ENCODE data around the gene ITGA1.
A peak's percentile ranks its signal among the peaks of the same experiment; 100 is the strongest.
"Not testable (repeated sequence)": the region's sequence is repeated elsewhere in the genome, so short reads cannot be mapped to it uniquely, and the experiment has no call there.

Gene ITGA1

DNA sequence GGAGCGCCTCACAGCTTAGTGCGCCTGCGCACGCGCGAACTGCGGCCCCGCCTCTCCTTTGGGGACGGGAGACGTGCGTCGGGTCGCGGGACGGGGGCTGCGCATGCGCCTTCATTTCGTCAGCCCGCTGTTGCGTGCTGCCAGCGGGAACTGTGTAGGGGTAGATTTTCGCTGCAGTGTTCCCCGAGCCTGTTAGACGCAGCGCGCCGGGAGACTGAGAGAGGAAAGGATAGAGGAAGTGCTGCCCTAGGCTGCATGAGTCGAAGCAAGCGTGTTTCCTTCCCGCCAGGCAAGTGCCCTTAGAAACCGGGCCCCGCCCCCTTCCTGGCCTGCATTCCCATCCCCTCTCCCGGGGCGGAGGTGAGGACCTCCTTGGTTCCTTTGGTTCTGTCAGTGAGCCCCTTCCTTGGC is 12.3 kb downstream of the ITGA1 start:
- FAIRE-seq (peak; percentile 99), DNase-seq (ENCODE audit: insufficient read length, low spot score) (peak; percentile 98)

DNA sequence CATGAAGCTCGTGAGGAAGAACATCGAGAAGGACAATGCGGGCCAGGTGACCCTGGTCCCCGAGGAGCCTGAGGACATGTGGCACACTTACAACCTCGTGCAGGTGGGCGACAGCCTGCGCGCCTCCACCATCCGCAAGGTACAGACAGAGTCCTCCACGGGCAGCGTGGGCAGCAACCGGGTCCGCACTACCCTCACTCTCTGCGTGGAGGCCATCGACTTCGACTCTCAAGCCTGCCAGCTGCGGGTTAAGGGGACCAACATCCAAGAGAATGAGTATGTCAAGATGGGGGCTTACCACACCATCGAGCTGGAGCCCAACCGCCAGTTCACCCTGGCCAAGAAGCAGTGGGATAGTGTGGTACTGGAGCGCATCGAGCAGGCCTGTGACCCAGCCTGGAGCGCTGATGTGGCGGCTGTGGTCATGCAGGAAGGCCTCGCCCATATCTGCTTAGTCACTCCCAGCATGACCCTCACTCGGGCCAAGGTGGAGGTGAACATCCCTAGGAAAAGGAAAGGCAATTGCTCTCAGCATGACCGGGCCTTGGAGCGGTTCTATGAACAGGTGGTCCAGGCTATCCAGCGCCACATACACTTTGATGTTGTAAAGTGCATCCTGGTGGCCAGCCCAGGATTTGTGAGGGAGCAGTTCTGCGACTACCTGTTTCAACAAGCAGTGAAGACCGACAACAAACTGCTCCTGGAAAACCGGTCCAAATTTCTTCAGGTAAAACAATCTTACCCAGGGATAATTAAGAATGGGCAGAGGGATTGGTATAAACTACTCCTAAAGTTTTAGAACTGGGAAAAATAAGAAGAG is 12.9 kb downstream of the ITGA1 start:
- FAIRE-seq: no peak
- DNase-seq (ENCODE audit: insufficient read length, low spot score): no peak

DNA sequence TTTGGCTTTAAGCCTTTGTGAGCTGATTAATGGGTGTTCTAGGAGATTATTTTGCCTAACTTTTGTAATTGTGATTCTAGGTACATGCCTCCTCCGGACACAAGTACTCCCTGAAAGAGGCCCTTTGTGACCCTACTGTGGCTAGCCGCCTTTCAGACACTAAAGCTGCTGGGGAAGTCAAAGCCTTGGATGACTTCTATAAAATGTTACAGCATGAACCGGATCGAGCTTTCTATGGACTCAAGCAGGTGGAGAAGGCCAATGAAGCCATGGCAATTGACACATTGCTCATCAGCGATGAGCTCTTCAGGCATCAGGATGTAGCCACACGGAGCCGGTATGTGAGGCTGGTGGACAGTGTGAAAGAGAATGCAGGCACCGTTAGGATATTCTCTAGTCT is 13.6 kb downstream of the ITGA1 start:
- DNase-seq (ENCODE audit: insufficient read length, low spot score) (no peak), FAIRE-seq (peak; percentile 70)

DNA sequence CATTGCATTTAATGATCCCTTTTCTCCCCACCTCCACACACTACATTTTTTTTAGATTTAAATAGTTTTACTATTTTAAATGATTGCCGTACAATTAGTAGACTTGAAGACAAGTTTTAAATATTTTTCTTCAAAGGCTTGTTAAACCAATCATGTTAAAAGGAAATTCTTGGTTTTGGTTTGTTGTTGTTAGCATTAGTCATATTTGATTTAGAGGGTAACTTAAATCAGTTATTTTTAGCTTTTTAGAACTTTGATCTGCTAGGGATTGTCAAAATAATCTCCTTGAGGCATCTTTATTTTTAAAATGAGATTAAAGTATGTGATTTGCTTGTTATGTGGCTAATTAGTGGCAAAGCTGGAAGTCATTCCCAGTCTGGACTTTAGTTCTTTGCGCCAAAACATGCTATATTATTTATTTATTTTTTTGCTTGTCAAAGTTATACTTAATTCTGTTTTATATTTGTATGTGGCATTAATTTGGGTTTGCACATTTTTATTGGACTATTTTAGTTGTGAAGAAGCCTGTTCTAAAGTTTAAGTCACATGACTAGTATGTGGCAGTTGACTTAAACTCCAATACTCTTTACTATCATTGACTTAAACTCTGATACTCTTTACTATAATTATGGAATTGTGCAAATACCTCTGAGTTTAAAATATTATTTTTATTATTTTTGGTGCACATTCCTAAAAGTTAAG is 14.7 kb downstream of the ITGA1 start:
- DNase-seq (ENCODE audit: insufficient read length, low spot score) (no peak), FAIRE-seq (no peak)

DNA sequence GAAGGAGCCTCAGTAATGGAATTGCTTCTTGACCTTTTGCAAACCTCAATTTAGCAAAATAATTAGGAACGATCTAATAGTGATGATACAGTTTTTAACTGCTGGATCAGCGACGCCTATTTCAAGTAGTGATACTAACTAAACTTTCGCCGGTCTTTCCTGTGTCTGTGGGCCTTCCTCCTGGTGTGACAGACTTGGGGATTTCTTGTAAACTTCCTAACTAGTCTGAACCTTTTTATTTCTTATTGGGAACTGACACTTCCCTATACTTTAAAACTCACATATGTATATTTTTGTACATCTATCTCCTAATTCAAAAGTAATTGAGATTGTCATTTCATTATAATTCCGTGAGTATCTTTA is 15.2 kb downstream of the ITGA1 start:
- DNase-seq (ENCODE audit: insufficient read length, low spot score) (no peak), FAIRE-seq (no peak)

DNA sequence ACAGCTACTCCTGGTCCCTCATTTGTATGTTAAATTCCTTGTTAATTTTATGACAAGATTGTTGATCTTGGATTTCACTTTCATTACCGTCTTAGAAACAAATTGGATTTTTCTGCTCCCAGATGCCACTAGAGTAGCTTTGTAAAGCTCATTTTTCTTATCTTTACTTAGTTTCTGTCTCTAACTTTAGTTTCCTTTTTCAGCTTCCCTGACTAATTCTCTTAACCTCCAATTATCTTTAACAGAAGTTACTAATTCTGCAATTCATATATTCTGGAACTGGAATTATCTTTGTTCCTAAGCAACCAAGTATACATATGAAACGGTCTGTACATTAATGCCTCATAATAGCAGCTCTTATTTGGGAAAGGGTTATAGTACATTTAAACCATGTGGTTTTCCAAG is 16.7 kb downstream of the ITGA1 start:
- FAIRE-seq (no peak), DNase-seq (ENCODE audit: insufficient read length, low spot score) (no peak)

DNA sequence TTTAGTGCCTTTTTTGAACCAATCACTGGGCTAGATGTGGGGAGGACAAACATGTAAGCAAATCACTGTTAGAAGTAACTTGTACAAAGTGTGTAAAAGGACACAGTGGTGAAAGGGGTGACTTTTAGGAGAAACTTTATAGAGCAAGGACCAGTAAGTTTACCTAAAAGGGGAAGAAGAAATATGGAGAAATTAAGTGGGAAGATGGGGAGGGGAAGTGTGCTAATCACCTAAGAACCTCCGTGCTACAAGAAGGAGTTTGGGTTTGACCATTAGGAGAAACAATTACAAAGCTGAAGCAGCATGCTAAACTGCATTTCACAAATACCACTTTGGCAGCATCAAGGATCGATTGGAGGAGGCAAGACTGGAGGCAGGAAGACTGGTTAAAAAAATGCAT is 17.3 kb downstream of the ITGA1 start:
- FAIRE-seq (peak; percentile 84), DNase-seq (ENCODE audit: insufficient read length, low spot score) (no peak)

DNA sequence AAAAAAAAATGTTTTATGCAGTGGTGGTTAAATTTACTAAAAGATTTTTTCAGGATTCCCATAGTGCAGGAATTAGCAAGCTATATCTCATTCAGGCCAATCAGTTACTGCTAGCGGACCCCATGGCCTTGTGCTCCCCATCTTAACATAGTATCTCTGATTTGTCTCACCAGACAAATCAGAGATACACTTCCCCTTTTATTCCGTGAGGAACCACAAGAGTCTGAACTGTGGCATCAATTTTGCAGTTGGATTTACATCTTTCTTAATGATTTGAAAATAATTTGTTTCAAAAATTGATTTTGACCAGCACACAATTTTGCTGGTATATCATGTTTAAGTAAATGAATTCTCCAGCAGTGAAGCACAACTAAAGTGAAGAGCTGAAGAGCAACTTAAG is 17.9 kb downstream of the ITGA1 start:
- DNase-seq (ENCODE audit: insufficient read length, low spot score): no peak

DNA sequence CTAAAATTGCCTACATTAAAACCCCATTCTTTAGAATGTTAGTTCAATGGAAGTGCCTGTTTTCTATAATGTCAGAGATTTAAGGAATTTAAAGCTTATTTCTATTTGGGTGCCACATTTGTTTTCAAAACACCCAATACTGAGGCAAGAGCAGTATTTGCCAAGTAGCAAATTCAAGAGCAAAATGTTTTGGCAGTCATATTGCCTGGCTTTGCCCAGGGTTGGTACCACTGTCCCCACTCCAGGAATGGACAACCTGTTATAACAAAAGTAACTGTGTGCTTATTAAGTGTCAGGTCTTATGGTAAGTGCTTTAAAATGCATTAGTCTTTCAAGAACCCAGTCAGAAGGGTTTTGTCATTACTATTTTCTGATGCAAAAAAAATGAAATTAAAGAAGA is 19.3 kb downstream of the ITGA1 start:
- DNase-seq (ENCODE audit: insufficient read length, low spot score) (no peak), FAIRE-seq (no peak)

More for the DNA sequence above, 17.9 kb downstream of the ITGA1 start:
- FAIRE-seq: no peak

DNA sequence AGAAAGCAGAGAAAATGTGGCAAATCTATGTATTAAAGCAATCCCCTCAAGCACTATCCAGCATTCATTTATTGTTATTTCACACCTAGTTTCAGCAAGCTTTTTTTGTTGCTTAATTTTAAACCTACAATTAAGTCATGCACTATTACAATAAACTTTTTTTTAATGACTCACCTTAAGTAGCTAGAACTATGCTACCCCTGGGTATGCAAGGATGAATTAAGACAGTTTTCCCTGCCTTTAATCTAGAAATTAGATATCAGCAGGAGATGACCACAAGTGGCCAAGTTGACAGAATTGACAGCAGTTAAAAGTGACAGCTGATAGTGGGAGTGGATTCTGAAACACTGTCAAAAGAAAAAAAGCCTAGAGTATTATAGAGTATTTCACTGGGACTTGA is 20.0 kb downstream of the ITGA1 start:
- no peak for FAIRE-seq
- no peak for DNase-seq (ENCODE audit: insufficient read length, low spot score)

DNA sequence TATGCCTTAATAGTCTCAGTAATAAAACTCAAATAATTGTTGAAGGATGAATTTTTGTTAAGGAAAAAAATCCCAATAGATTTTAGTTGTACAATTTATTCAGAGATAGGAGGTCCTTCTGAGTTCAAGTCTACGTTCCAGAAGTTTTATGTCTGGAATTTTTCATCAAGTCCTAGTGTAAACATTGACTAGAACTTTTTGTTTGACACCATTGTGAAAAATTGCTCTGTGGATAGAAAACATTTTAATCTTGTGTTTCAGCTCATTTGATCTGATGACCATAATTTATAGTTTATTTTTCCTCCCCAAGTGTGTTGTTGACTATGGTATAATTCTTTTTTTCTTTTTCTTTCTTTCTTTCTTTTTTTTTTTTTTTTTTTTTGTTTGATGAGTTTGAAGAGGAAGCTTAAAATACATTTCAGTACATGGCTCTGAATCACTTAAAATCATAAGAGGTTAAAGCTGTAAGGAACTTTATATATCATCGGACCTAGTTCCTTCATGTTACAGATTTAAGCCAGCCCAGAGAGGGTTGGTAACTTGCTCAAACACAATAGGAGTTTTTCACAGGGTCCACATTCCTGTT is 20.7 kb downstream of the ITGA1 start:
- FAIRE-seq: no peak

DNA sequence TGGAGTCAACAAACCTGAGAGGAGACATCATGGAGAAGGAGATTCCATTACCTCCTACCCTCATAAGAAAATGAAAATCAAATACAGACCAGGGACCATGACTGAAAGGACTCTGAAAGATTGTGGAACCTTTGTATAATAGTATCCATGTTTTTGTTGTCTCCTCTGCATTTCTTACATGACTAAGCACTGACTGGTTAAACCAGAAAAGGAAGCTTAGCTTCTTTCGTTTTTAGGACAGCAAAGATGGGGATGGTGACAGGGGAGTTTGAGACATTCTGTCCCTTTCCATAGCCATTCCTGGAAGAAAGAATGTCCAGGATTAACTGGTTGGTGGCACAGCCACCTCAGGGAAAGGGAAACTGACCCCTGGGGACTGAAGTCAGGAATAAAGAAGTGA is 22.2 kb downstream of the ITGA1 start:
- DNase-seq (ENCODE audit: insufficient read length, low spot score) (no peak), FAIRE-seq (no peak)

More for the DNA sequence above, 20.7 kb downstream of the ITGA1 start:
- DNase-seq (ENCODE audit: insufficient read length, low spot score): no peak

DNA sequence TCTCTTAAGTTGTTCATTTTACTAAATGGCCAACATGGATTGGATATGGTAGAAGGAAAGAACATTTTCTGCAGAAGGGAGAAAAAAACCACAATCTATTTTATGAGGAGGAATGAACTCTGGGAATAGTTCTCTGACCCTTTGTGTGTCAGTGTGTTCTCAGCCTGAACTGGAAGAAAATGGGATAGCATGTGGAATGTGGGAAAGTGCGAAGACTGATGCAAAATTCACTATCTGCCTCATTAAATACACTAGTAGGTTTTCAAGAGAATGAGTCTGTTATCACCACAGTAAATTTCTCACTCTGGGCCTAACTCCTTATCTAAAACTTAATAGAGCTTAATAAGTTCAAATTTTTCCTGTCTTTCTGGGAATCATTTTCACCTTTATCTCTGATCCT is 22.7 kb downstream of the ITGA1 start:
- FAIRE-seq: no peak
- no peak for DNase-seq (ENCODE audit: insufficient read length, low spot score)

DNA sequence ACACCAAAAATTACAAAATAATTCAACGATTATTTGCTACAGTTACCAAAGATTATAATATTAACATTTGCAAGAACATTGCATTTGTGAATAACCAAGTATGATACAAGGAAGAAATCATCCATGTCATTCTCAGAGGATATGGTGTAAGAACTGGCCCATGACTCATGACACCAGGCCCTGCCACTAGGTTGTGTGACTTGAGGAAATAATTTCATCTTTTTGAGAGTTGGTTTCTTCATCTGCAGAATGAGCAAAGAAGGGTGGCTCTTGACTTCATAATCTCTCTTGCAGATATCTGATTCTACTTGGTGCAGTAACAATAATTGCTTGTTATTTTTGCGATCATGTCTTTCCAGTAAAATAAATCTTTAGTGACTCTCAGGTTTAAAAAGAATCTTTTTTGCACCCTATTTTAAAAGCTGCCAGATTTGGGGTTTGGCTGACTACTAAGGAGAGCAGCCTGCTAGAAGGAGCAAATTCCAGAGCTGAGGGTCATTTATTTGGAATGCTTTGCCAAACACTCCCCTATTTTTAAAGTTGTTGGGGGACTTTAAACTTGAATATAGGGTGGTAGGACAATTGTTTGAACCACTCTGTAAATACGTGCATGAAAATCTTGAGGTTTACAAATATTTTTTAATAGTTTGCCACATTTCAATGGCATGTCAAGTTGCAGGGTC is 23.5 kb downstream of the ITGA1 start:
- DNase-seq (ENCODE audit: insufficient read length, low spot score) (no peak), FAIRE-seq (no peak)

DNA sequence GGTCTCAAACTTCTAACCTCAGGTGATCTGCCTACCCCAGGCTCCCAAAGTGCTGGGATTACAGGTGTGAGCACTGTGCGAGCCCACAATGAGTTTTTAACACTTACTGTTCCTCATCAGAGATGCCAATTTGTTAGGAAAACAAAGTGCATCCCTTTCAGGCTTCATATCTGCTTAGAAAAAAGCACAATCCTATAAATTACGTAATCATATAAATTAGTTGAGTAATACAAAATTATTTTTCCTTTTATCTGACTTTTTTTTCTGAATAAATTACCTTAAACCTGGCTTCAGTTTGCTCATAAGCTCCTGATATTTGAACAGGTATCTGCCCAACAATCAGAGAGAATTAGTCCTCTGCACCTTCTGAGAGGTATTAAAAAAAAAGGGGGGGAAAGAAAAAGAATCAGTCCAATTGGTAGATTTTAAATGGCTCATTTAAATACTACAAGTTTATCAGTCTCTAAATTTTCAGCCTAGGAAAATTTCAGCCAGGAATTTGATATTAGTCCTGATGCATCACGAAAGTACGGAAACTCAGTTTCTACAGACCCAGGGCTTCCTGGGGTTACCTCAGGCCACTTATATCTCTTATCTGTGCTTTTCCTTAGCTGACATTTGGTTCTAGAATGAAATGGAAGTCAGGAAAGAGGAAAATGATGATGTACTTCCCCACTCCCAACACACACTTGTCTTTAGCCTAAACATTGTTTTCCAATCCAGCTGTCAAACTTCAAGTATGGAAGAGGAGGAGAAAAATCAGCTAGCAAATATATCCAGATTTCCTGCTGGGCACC is 26.8 kb downstream of the ITGA1 start:
- FAIRE-seq: no peak
- DNase-seq (ENCODE audit: insufficient read length, low spot score): no peak

DNA sequence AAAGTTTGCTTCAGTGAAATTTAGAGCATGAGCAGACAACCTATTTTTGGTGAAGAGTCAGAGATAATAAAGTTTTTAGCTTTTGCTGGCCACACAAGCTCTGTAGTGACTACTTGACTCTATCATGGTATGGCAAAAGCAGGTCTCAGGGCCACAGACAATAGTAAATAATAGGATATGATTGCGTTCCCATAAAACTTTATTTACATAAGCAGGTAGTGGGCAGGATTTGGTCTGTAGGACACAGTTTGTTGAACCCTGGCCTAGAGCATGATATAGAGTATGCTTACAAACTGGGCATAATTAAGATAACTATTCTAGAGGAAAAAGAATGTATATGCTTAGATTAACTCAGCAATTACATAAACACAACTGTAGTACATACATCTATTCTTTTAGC is 30.1 kb downstream of the ITGA1 start:
- DNase-seq (ENCODE audit: insufficient read length, low spot score) (no peak), FAIRE-seq (no peak)

DNA sequence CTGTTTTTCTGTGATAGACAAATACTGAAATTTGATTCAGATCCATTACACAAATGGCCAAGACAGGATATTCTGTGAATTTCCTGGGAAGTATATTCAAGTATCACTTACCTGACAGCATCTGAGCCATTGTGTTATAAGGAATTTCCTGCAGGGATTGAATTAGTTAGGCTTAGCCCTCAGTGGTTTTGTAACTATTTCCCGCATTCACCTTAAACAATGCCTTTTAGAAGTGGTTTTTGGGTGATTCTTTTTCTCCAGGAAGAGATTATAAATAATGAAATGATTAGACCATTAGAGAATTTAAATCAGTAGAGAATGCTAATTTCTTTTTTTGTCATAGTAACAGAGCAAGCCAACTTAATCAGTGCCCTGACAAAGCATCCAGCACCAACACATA is 30.6 kb downstream of the ITGA1 start:
- FAIRE-seq: peak; percentile 33
- no peak for DNase-seq (ENCODE audit: insufficient read length, low spot score)

DNA sequence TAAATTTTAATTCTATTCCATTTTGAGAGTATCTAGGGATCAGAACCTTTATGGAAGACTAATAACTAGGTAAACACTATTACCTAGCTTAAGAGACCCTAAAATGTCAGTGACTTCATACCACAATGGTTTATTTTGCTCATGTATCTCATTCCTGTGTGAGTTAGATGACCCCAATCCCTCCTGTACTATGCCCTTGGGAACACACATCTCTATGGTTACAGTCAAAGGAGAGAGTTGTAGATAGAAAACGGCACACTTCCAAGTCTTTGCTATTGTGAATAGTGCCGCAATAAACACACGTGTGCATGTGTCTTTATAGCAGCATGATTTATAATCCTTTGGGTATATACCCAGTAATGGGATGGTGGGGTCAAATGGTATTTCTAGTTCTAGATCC is 31.1 kb downstream of the ITGA1 start:
- DNase-seq (ENCODE audit: insufficient read length, low spot score); FAIRE-seq: not testable (repeated sequence)

DNA sequence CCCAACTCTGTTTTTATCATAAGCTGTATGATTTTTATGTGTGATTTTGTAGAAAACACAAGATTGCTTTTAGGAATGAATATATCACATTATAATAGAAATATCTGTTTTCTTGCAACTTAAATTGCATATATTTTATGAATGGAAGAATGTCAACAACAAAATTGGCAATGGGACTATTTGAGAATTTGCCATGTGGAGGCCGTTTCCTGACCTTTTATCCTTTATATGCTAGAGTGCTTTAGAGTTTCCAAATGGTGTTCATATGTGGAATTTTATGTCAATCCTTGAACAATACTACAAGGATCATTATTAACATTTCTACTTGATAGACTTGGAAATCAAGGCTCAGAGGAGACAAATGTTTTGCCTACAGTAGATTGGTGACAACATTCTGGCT is 34.2 kb downstream of the ITGA1 start:
- no peak for FAIRE-seq

DNA sequence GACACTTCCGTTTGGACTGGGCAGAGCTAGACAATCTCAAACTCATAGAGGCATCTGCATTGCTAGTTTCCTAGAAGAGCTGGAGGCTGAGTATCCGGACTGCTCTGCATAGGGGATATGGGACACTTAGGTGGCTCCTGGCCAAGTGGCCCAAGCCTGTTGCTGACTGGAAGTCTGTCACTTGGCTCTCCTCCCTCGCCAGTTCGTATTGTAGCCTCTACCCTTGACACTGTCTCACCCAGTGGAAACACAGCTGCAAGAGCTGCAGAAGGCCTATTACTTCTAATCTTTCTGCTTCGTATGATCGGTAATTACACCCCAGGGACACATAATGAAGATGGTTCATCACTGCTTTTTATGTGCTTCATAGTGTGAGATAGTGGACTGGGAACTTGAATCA is 34.7 kb downstream of the ITGA1 start:
- peak; percentile 48 for FAIRE-seq
- DNase-seq (ENCODE audit: insufficient read length, low spot score): no peak

More for the DNA sequence above, 34.2 kb downstream of the ITGA1 start:
- no peak for DNase-seq (ENCODE audit: insufficient read length, low spot score)

DNA sequence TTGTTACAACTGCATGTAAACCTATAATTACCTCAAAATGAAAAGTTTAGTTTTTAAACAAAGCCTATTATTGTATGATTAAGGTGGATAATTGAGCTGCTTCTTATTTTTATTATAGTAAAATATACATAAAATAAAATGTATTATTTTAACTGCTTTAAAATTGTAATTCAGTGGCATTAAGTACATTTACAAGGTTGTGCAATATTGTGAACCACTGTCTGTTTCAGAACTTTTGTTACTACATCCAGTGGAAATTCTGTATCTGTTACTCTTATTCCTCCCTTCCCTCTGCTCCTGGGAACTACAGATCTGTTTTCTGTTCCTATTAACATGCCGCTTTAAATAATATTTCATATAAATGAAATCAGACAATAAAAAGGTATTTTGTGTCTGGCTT is 37.1 kb downstream of the ITGA1 start:
- DNase-seq (ENCODE audit: insufficient read length, low spot score) (no peak), FAIRE-seq (no peak)

All from HTR-8/SVneo (cell line).